Caki2 (cell line): ENCODE measurements around the gene RIMBP2. TPM values are rescaled to one million over a fixed set of nuclear protein-coding genes. Genes with fewer than 3 reads are reported as not detected.

Source experiments
- DNase-seq: peaks from one replicate; pipeline ENCODE4 v3.0.0-alpha.2; 2015; ENCODE audit warnings: low read depth
- in situ Hi-C: cut with HindIII; loops from 2 replicates; pipeline ENCODE4 v1.10.0; 2016; ENCODE audit warnings: low sequenced_read_pairs, low pct_unique_long_range_greater_than_20kb, mixed read lengths
- total RNA-seq: library from RNA; depleted of rRNA; stranded (reverse); fragments of >200 nt; shearing (Covaris generic); gene quantifications from 2 replicates; pipeline ENCODE4 v1.2.3, GENCODE V29; 2014; ENCODE audit warnings: low replicate concordance

The RIMBP2 gene
- total RNA-seq, 1 experiment from 2014 or later = not detected

DNA sequence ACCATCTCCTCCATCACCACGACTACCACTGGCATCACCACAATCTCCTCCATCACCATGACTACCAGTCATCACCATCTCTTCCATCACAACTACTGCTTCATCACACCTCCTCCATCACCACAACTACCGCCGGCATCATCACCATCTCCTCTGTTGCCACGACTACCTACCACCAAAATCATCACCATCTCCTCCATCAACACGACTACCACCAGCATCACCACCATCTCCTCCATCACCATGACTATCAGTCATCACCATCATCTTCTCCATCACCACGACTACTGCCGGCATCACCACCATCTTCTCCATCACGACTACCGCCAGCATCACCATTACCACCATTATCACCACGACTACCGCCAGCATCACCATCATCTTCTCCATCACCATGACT lies 89.5 kb downstream of the RIMBP2 start:
- in situ Hi-C loops = no loop called here

DNA sequence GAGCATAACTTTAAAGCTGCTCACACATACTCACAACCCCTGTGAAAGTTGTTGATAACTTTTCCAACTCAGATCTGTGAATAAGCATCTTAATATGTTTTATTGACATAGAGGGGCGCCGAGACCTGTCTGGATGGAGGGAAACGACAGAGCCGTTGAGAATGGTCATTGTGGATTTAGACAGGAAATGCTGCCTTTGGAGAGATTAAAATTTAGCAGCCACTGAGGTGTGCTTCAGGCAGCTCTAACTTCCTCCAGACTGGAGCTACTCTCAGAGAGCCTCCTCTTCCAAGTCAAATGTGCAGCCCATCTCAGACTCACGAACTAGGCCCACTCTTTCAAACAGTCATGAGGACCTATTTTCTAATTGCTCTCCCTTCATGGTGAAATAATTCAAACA lies 90.9 kb downstream of the RIMBP2 start:
- no peak for DNase-seq
- in situ Hi-C loops = no loop called here

More for the DNA sequence above, 89.5 kb downstream of the RIMBP2 start:
- no peak for DNase-seq

DNA sequence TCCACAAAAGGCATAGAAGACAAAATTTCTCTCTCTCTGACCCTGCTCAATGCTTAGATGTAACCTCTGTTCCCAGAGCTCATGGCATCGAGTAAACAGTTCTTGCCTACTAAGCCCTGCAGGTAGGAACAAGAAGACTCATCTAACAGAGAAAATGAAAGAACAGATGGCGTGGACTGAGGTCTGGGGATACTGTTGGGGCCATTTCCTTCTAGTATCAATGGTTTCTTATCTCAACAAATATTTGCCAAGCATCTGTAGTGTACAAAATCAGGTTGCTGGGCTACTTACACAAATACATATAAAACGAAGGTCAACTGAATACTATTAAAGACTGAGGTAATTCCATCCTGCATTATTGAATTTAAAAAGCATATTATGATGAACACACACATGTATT lies 93.3 kb downstream of the RIMBP2 start:
- in situ Hi-C loops = no loop called here
- DNase-seq = no peak

DNA sequence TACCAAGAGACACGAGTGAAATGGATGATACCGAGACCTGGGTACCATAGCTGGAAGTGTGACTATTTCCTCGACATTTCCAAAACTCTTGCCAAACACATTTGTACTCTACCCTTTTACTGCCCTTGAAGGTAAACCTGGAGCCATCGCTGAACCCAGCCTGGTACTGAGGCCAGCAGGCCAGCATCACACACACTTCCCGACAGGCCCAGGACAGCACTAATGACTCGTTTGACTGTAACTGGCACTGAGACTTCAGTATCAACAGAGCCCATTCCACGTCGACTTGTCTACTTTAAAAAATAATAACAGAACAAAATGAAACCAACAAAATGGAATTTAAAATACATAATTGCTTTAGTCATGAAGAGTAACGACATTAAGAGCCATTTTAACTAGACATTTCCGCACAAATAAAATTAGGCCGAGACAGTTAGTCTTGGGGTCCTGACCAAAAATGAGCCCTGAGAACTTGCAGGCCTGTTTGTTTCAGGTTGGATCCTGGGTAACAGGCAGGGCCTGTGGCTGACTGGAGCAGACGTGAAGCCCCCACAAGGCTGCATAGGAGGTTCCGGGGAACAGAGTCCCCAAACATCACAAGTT lies 94.3 kb downstream of the RIMBP2 start:
- in situ Hi-C loops = no loop called here
- no peak for DNase-seq

DNA sequence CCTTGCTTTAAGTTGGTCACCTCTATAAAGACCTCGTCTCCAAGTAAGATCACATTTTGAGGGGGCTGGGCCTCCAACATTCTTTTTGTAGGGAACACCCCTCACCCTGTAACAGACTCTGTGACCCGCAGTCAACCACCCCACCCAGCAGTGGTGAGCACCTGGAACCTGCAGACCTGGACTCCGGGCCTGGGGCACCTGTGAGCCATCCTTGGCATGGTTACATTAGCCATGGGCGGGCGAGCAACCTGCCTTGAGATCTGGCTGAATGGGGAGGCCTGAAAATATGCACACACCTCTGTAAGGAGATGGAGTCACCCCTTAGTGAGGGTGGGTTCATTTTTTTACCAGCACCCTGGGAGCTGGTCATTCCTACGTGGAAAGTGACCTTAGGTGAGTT lies 95.3 kb downstream of the RIMBP2 start:
- no peak for DNase-seq

DNA sequence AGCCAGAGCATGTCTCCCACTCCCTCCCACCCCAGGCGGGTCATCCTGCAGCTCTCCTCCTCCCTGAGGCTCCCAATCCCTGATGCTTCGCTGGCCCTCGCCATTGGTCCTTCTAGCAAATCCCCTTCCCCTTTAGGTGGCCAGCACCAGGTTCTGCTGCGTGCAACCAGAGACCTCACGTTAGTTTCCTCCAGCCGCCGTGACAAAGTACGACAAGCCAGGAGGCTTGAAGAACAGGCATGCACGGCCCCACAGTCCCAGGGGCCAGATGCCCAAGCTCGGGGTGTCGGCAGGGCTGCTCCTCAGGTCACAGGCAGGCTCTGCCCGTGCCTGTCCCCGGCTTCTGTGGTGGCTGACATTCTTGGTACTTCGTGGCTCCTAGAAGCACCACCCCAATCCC lies 95.8 kb downstream of the RIMBP2 start:
- DNase-seq = no peak
- in situ Hi-C loops = no loop called here

More for the DNA sequence above, 95.3 kb downstream of the RIMBP2 start:
- in situ Hi-C loops = no loop called here

DNA sequence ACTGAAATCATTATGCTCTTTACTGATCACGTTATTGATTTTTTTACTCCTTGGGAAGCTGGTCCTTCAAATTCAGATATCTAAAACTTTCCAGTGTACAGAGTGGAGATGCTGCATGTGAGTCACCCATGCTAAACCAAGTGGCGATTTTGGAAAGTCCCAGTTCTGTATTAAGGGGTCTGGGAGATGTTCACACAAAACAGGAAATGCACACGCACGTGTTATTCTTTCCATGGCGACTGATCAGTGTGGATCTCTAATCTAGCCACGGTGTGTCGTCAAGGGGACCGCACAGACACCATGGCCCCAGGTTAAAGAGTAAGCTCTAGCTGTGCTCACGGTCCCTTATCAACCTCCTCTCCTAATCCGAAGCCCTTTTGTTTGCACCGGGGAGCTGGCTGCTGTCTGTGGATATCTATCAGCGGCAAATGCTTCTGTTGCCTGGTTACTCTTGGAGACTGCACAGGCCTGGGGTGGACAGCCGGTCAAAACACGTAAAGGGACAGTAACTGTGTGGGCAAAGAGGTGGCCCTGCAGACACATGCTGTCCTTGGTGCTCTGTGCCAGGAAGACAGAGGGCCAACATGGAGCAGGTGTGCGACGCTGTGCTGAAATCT lies 96.6 kb downstream of the RIMBP2 start:
- DNase-seq = no peak
- in situ Hi-C loops = no loop called here

DNA sequence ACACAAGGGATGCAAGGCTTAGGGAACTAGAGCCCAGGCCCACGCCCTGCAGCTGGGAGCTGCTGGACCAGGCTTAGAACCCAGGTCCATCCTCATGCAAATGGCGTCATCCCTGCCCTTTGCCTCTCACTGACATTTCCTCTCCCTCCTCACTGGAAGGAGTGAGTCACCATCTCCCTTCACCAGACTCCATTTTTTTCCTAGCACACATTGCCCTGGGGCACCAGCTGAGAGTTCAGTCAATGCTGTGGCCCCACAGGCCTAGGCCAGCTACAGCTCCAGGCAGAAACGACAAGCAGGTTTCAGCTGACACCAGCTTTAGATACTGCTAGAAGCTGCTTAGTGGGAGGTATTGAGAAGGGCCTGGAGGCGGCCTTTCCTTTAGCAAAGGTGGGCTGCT lies 98.9 kb downstream of the RIMBP2 start:
- in situ Hi-C loops = no loop called here

DNA sequence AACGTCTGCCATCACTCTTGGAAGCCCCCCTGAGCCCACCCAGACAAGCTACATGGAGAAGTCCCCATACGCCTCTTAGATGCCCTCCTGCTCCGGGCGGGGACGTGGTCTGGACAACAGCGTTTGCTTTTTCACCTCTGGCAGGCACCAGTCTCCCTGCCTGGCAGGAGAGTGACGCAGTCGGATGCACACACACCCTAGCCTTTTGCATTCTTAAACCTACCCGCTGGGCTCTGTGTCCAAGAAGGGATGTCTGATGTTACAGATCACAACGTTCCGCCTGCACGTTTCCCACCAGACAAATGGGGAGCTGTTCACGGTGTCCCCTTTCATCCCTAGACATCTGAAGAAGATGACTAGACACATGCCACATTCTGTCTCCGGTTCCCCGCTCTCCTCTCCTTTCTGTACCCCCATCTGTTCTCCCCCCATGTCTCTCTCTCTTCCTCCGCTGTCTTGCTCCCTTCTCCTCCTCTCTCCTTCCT lies 100.2 kb downstream of the RIMBP2 start:
- DNase-seq = no peak
- in situ Hi-C loops = no loop called here

More for the DNA sequence above, 98.9 kb downstream of the RIMBP2 start:
- DNase-seq = no peak

DNA sequence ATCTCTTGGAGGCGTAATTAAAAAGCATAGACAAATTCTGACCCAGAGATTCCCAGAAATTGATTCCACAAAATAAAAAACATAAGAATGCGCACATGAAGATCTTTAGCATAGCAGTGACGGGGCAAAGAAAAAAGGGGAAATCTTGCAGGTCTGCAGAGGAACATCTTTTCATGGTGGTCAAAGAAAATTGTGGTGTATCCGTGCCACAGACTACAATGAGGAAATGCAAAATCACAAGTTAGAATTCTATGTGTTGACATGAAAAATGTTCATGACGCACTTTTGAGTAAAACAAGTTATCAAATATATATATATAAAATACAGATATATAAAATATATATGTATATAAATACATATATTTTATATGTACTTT lies 101.6 kb downstream of the RIMBP2 start:
- in situ Hi-C loops = no loop called here
- no peak for DNase-seq

DNA sequence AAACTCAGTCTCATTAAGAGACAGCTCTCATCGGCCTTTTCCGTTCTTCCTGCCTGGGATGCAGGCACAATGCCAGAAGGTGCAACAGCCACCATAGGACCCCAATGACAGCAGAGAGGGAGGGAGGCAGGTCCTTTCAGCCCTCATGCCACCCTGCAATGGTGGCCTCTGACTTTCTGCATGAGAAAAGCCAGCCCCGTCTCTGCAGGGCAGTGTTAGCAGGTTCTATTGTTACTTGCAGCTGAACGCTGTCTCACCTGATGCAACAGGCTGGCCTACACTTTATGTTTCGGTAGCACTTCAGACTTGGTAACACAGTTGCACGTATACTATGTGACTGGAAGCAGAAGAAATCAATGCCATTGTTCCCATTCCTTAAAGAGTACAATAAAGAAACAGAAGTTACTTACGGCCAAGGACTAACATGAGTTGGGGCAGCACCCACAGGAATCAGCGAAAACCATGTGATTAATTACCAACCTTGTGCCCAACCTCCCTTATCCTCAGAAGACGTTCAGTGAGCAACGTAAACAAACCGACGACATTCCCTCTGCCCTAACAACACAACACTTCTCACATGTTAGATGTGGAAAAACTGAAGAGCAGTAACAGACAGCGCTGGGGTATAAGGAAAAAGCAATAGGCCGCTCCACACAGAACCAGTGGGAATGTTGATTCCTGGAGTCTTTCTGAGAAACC lies 102.1 kb downstream of the RIMBP2 start:
- in situ Hi-C loops = no loop called here
- no peak for DNase-seq

DNA sequence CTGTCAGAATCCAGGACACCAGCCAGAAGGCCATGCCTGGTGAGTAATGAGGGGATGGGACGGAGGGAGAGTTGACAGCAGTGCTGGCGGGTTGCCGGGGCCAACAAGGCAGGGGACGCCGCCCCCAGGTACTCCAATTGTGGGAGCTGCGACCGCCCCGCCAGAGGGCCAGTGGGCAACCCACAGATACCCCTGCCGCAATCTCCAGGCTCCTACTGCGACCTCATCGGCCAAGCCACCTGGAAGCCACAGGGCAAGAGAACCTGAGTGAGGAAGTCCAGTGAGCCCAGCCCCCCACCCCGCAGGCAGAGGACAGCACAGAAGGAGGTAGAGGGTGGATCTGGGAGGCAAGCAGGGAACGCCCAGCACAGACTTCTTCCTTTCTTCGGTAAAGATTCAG lies 103.0 kb downstream of the RIMBP2 start:
- no peak for DNase-seq
- in situ Hi-C loops = no loop called here

DNA sequence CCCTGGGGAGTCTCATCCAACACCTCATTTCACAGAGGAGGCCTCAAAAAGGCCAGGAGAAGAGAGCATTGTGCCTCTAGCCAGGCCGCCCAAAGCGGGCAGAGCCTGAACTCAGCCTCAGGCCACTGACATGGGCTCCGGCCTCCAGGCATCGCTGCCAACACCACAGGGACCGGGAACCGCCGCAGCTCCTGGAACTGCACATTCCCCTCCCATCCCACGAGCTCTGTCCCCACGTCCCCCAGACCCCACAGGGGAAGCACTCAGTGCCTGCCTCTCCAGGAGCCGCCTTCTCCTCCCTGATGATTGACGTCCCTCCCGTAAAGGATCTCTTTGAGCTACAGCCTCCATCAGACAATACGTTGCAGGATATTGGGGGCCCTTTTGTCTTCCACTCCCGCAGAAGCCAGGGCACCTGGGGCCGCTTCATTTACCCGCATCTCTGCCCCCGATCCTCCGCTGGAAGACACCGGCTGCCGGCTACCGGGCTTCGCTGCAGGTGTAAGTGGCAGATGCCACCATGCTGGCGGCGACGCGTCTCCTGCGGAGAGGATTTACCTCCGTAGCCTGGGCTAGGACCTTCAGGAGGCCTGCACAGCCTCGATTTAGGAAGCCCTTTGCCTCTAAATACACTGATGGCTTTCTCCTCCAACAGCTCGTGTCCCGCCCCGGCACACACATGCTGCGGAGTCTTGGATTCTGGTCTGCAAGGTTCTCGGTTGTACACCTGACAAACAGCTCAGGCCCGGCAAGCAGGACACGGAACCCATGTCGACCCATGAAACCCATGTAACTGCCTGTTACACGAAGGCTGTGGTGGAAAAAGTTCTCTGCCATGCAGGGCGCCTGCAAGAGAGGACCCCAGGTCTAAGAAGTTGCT lies 104.8 kb downstream of the RIMBP2 start:
- in situ Hi-C loops = no loop called here
- no peak for DNase-seq

DNA sequence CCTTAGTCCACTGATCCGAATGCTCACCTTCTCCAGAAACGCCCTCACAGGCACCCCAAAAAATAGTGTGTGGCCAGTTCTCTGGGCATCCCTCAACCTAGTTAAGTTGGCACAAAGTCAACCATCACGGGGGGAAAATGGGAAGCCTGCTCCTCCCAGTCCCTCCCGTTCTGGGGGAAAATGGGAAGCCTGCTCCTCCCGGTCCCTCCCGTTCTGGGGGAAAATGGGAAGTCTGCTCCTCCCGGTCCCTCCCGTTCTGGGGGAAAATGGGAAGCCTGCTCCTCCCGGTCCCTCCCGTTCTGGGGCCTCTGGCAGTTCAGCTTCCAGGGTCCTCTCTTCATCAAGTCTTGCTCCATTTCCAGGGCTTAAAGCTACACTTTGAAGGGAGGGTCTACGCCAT lies 106.1 kb downstream of the RIMBP2 start:
- in situ Hi-C loops = no loop called here
- no peak for DNase-seq

DNA sequence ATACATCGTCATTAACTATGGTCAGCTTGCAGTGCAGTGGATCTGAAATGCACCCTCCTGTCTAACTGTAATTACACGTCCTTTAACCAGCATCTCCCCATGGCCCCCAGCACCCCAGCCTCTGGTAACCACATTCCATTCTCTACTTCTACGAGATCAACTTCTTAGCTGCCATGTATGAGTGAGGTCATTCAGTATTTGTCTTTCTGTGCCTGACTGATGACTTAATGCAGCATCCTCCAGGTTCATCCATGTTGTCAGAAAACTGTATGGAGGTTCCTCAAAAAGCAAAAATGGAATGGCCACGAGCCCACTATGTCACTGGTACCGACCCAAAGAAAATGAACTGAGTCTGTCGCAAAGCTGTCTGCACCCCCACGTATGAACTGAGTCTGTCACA lies 107.3 kb downstream of the RIMBP2 start:
- DNase-seq = no peak
- in situ Hi-C loops = no loop called here

DNA sequence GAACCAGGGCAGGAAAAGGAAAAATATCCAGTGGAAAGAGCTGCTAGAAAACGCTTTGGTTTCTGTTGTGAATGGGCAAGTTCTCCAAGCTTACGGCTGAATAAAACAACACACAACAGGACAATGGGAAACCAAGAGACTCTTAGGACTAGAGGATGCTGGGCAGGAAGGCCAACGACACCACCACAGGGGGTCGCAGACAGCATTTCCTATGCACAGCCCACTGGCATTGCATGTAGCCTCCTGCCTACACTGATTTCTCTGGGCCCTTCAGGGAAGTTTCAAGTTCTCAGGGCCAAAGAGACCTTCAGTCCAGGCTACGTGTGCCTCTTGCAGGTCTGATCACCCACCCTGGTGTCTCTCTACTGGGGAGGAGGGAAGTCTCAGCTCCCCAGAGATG lies 108.0 kb downstream of the RIMBP2 start:
- in situ Hi-C loops = no loop called here

DNA sequence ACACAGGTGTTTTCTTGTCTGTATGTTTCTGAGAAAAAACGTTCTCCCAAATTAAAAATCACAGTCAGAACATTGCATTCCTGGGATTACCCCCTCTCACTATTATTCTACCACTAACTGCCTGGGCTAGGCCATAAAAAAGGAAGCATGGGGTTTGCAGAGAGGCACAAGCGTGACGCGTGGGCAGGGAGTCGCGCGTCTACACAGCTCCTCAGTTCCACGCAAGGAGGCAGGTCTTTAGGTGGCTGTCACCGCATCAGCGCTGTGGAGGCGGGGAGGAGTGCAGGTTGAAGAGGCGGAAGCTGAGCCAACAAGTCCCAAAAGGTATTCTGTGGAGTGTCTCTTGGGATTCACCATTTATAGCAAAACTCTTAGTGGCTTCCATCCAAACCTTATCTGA lies 109.9 kb downstream of the RIMBP2 start:
- DNase-seq = no peak
- in situ Hi-C loops = no loop called here

More for the DNA sequence above, 108.0 kb downstream of the RIMBP2 start:
- DNase-seq = no peak

DNA sequence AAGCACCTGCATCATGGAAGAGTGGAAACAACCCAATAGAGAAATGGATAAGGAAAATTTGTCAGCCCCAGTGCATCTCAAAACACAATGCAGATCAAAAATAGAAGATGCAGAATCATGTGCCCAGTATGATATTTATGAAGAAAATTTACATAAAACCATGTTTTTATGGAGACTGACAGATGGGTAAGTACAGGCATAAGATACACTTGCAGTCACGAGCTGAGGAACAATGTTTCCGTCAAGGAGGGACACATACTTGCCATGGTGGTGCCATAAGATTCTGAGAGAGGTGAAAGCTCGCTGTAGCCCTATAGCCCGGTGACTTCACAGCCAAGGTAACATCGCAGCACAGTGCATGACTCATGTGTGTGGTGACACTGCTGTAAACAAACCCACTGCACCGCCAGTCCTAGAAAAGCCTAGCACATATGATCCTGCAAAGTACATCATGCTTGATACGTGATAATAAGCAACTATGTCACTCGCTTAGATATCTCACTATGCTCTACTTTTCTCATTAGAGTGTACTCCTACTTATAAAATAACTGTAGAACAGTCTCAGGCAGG lies 112.6 kb downstream of the RIMBP2 start:
- in situ Hi-C loops = no loop called here
- DNase-seq = no peak
